Endothelial cell of umbilical vein (primary cell): ENCODE measurements around the gene METRNL.

Source experiments
- EZH2 ChIP-seq: IDR thresholded peaks from 2 replicates; pipeline ENCODE4 v1.6.1; 2012; ENCODE audit warnings: borderline replicate concordance, low read depth, mild to moderate bottlenecking, moderate library complexity, low read length, inconsistent platforms; ENCODE audit not compliant: severe bottlenecking
- GATA2 ChIP-seq: IDR thresholded peaks from 2 replicates; pipeline ENCODE4 v1.7.0; 2011; ENCODE audit warnings: low read depth, mild to moderate bottlenecking, moderate library complexity, mixed read lengths, low read length; ENCODE audit not compliant: insufficient read length, insufficient read depth
- POLR2A ChIP-seq: IDR thresholded peaks from 2 replicates; pipeline ENCODE4 v1.6.1; 2012; ENCODE audit warnings: low read depth, mild to moderate bottlenecking, control low read depth, low read length
- POLR2AphosphoS5 ChIP-seq: IDR thresholded peaks from 2 replicates; pipeline ENCODE4 v1.6.1; 2012; ENCODE audit warnings: low read depth, mild to moderate bottlenecking, control low read depth, low read length, moderate library complexity; ENCODE audit not compliant: insufficient read depth
- TF ChIP-seq, protein P1 (sequence below), 2 donors: IDR thresholded peaks; 1 replicate in 1 of 2; 2 replicates in 1 of 2; pipeline ENCODE4 v1.5.1; 2011; ENCODE audit warnings: low read length in 2 of 2, mild to moderate bottlenecking in 2 of 2, moderate library complexity in 2 of 2, control low read depth in 1 of 2, inconsistent platforms in 1 of 2, low read depth in 1 of 2; ENCODE audit not compliant: insufficient read depth in 1 of 2; ENCODE audit errors: extremely low read depth in 1 of 2

DNA sequence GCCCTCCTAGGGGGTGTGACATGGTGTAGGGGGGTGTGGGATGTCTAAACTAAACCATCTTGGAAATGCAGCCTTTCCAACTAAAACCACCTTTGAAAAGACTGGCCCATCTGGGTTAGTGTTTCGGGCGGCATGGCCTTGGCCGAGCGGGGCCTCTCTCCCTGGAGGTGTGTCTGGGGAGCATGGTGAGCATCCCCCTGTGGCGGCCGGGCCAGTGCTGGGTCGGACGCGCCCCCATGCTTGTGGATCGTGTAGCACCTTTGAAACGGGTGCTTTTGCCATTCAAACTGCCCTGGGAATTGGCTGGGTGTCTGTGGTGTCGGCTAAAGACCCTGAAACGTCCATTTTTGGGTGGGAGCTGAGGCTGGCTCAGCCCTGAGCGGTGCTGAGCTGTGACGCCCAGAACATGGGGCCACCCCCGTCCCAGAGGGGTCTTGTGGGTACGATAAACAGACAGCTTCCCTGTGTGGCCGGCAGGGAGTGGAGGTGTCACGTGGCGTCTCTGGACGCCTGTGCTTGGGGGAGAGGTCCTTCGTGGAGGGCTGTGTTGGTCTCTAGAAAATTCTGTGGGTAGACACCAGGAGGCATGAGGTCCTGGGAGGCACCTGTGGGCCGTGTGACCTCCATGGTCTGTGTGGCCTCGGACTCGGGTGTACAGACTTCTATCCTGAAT lies 6.3 kb downstream of the METRNL start:
- no peak for TF ChIP-seq GATA2
- TF ChIP-seq, protein P1, sequence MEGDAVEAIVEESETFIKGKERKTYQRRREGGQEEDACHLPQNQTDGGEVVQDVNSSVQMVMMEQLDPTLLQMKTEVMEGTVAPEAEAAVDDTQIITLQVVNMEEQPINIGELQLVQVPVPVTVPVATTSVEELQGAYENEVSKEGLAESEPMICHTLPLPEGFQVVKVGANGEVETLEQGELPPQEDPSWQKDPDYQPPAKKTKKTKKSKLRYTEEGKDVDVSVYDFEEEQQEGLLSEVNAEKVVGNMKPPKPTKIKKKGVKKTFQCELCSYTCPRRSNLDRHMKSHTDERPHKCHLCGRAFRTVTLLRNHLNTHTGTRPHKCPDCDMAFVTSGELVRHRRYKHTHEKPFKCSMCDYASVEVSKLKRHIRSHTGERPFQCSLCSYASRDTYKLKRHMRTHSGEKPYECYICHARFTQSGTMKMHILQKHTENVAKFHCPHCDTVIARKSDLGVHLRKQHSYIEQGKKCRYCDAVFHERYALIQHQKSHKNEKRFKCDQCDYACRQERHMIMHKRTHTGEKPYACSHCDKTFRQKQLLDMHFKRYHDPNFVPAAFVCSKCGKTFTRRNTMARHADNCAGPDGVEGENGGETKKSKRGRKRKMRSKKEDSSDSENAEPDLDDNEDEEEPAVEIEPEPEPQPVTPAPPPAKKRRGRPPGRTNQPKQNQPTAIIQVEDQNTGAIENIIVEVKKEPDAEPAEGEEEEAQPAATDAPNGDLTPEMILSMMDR (IDR thresholded peaks at IDR 0.05; ENCODE audit: extremely low read depth in 1 of 2, insufficient read depth in 1 of 2, low read depth in 1 of 2, low read length in 2 of 2) = no peak
- TF ChIP-seq EZH2 = no peak
- TF ChIP-seq POLR2A = no peak
- no peak for TF ChIP-seq POLR2AphosphoS5
